Breast epithelium (tissue), 3 donors: ENCODE results near the gene SRGAP2B.
"Not testable (repeated sequence)": the region's sequence is repeated elsewhere in the genome, so short reads cannot be mapped to it uniquely, and the experiment has no call there.

Experiments
- POLR2A ChIP-seq: fragments of 450-650 bp; IDR thresholded peaks from one replicate; pipeline ENCODE4 v1.6.1; 2016; ENCODE audit warnings: antibody characterized with exemption, mild to moderate bottlenecking, moderate library complexity
- TF ChIP-seq, protein P1 (sequence below), 3 donors: fragments of 450-650 bp; IDR thresholded peaks; one replicate each; pipeline ENCODE4 v1.5.1; 2016 to 2017; ENCODE audit warnings: antibody characterized with exemption in 3 of 3, mild to moderate bottlenecking in 3 of 3, moderate library complexity in 3 of 3

DNA sequence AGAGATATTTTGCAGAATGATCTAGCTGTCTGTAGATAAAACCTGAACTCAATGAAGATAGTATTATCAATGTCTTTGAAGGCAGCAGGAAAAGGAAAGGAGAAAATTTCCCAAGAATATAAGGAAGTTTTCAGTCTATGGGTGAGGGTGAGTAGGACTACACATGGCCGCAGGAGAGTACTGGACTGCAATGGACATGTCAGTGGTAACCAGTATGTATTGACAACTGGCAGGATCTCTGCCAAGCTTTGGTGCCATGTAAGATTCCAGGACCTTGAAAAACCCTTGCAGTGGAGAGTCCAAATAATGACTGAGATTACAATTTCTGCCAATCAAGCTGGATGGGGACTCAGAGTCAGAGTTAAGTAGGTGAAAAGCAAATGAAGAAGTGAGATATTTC is 30.0 kb upstream of the SRGAP2B start:
- not testable (repeated sequence) for TF ChIP-seq POLR2A
- TF ChIP-seq, protein P1, sequence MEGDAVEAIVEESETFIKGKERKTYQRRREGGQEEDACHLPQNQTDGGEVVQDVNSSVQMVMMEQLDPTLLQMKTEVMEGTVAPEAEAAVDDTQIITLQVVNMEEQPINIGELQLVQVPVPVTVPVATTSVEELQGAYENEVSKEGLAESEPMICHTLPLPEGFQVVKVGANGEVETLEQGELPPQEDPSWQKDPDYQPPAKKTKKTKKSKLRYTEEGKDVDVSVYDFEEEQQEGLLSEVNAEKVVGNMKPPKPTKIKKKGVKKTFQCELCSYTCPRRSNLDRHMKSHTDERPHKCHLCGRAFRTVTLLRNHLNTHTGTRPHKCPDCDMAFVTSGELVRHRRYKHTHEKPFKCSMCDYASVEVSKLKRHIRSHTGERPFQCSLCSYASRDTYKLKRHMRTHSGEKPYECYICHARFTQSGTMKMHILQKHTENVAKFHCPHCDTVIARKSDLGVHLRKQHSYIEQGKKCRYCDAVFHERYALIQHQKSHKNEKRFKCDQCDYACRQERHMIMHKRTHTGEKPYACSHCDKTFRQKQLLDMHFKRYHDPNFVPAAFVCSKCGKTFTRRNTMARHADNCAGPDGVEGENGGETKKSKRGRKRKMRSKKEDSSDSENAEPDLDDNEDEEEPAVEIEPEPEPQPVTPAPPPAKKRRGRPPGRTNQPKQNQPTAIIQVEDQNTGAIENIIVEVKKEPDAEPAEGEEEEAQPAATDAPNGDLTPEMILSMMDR (IDR thresholded peaks at IDR 0.05) = not testable (repeated sequence)
